GM23338 (cell line): ENCODE results near the gene SCIN. TPM values are rescaled to one million over a fixed set of nuclear protein-coding genes. Genes with fewer than 3 reads are reported as not detected.

Experiments used
- CREB1 ChIP-seq: fragments of 250-450 bp; sonication (Bioruptor Pico); IDR thresholded peaks from 2 replicates; pipeline ENCODE4 v1.5.0; 2020; ENCODE audit warnings: low read depth, mild to moderate bottlenecking, moderate library complexity
- EZH2phosphoT487 ChIP-seq: fragments of 200-600 bp; sonication (generic); IDR thresholded peaks from one replicate; pipeline ENCODE4 v1.8.1; 2018; ENCODE audit warnings: antibody characterized with exemption; ENCODE audit not compliant: unreplicated experiment
- STAT1 ChIP-seq: IDR thresholded peaks from one replicate; pipeline ENCODE4 v1.6.1; 2016; ENCODE audit warnings: antibody characterized with exemption; ENCODE audit not compliant: unreplicated experiment
- polyA plus RNA-seq: library from polyadenylated mRNA; unstranded; fragments of >200 nt; fragmentation: Nextera tagmentation; extraction: Ambion mirVana; gene quantifications from 2 replicates; pipeline ENCODE4 v1.2.1, GENCODE V29; 2016
- total RNA-seq: library from RNA; depleted of rRNA; stranded (reverse); fragments of >200 nt; shearing (Covaris generic); gene quantifications from 2 replicates; pipeline ENCODE4 v1.2.3, GENCODE V29; 2014
- TF ChIP-seq, protein P1 (sequence below): fragments of 250-450 bp; sonication (Bioruptor Pico); IDR thresholded peaks from 2 replicates; pipeline ENCODE4 v1.5.0; 2020; ENCODE audit warnings: mild to moderate bottlenecking, moderate library complexity
- TF ChIP-seq, protein P2 (sequence below): IDR thresholded peaks from one replicate; pipeline ENCODE4 v1.6.1; 2018; ENCODE audit warnings: antibody characterized with exemption; ENCODE audit not compliant: unreplicated experiment

SCIN gene
- total and polyA plus RNA-seq, 2 experiments from 2014 or later = 0.80 to 0.92 TPM

- TF ChIP-seq, protein P1, sequence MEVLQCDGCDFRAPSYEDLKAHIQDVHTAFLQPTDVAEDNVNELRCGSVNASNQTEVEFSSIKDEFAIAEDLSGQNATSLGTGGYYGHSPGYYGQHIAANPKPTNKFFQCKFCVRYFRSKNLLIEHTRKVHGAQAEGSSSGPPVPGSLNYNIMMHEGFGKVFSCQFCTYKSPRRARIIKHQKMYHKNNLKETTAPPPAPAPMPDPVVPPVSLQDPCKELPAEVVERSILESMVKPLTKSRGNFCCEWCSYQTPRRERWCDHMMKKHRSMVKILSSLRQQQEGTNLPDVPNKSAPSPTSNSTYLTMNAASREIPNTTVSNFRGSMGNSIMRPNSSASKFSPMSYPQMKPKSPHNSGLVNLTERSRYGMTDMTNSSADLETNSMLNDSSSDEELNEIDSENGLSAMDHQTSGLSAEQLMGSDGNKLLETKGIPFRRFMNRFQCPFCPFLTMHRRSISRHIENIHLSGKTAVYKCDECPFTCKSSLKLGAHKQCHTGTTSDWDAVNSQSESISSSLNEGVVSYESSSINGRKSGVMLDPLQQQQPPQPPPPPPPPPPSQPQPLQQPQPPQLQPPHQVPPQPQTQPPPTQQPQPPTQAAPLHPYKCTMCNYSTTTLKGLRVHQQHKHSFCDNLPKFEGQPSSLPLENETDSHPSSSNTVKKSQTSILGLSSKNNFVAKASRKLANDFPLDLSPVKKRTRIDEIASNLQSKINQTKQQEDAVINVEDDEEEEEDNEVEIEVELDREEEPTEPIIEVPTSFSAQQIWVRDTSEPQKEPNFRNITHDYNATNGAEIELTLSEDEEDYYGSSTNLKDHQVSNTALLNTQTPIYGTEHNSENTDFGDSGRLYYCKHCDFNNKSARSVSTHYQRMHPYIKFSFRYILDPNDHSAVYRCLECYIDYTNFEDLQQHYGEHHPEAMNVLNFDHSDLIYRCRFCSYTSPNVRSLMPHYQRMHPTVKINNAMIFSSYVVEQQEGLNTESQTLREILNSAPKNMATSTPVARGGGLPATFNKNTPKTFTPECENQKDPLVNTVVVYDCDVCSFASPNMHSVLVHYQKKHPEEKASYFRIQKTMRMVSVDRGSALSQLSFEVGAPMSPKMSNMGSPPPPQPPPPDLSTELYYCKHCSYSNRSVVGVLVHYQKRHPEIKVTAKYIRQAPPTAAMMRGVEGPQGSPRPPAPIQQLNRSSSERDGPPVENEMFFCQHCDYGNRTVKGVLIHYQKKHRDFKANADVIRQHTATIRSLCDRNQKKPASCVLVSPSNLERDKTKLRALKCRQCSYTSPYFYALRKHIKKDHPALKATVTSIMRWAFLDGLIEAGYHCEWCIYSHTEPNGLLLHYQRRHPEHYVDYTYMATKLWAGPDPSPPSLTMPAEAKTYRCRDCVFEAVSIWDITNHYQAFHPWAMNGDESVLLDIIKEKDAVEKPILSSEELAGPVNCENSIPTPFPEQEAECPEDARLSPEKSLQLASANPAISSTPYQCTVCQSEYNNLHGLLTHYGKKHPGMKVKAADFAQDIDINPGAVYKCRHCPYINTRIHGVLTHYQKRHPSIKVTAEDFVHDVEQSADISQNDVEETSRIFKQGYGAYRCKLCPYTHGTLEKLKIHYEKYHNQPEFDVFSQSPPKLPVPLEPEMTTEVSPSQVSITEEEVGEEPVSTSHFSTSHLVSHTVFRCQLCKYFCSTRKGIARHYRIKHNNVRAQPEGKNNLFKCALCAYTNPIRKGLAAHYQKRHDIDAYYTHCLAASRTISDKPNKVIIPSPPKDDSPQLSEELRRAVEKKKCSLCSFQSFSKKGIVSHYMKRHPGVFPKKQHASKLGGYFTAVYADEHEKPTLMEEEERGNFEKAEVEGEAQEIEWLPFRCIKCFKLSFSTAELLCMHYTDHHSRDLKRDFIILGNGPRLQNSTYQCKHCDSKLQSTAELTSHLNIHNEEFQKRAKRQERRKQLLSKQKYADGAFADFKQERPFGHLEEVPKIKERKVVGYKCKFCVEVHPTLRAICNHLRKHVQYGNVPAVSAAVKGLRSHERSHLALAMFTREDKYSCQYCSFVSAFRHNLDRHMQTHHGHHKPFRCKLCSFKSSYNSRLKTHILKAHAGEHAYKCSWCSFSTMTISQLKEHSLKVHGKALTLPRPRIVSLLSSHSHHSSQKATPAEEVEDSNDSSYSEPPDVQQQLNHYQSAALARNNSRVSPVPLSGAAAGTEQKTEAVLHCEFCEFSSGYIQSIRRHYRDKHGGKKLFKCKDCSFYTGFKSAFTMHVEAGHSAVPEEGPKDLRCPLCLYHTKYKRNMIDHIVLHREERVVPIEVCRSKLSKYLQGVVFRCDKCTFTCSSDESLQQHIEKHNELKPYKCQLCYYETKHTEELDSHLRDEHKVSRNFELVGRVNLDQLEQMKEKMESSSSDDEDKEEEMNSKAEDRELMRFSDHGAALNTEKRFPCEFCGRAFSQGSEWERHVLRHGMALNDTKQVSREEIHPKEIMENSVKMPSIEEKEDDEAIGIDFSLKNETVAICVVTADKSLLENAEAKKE (CRISPR knock-in tag) = no peak
- no peak for TF ChIP-seq CREB1 (CRISPR knock-in tag)
- no peak for TF ChIP-seq STAT1
- no peak for TF ChIP-seq EZH2phosphoT487
- TF ChIP-seq, protein P2, sequence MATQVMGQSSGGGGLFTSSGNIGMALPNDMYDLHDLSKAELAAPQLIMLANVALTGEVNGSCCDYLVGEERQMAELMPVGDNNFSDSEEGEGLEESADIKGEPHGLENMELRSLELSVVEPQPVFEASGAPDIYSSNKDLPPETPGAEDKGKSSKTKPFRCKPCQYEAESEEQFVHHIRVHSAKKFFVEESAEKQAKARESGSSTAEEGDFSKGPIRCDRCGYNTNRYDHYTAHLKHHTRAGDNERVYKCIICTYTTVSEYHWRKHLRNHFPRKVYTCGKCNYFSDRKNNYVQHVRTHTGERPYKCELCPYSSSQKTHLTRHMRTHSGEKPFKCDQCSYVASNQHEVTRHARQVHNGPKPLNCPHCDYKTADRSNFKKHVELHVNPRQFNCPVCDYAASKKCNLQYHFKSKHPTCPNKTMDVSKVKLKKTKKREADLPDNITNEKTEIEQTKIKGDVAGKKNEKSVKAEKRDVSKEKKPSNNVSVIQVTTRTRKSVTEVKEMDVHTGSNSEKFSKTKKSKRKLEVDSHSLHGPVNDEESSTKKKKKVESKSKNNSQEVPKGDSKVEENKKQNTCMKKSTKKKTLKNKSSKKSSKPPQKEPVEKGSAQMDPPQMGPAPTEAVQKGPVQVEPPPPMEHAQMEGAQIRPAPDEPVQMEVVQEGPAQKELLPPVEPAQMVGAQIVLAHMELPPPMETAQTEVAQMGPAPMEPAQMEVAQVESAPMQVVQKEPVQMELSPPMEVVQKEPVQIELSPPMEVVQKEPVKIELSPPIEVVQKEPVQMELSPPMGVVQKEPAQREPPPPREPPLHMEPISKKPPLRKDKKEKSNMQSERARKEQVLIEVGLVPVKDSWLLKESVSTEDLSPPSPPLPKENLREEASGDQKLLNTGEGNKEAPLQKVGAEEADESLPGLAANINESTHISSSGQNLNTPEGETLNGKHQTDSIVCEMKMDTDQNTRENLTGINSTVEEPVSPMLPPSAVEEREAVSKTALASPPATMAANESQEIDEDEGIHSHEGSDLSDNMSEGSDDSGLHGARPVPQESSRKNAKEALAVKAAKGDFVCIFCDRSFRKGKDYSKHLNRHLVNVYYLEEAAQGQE = no peak
These were observed 8.6 kb downstream of the SCIN start (continued) for GRCh38 chr7:12578930-12579640.
